ENCODE data around the gene TUSC2.
A peak's percentile ranks its signal among the peaks of the same experiment; 100 is the strongest.
"Not testable (repeated sequence)": the region's sequence is repeated elsewhere in the genome, so short reads cannot be mapped to it uniquely, and the experiment has no call there.

The TUSC2 gene

DNA sequence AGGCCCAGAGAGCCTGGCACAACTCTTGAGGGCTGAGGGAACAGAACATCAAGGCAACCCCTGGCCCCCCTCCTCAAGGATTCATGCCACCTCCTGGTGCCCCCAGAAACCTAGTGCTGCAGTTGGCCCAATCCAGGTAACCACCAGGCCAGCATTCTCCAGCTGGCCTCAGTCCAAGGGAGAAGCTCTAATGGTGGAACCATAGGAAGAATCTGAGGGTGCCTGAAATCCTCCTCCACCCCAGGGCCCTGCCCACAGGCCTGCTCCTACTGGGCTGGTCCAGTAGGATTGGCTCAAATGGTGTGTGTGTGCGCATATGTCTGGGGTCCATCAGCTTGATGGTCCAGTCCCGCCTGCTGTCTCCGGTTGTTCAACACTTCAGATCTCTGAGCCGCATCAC is 13.2 kb downstream of the TUSC2 start:
- H3K9me3 ChIP-seq (ENCODE audit: control insufficient read depth, insufficient read depth, low read depth, low read length): peaks cover 2% of the 10 kb centered on the region; the same call in 1 of the 2 replicates
- H3K27me3 ChIP-seq (ENCODE audit: control insufficient read depth, insufficient read depth, low read length): no peaks in the 10 kb centered on the region
- H3K4me3 ChIP-seq (ENCODE audit: low read depth, low read length): no peak overlapping the region
- H3K36me3 ChIP-seq (ENCODE audit: control insufficient read depth, insufficient read depth, low read length): peaks cover 42% of the 10 kb centered on the region
- H3K27ac ChIP-seq (ENCODE audit: low read depth, low read length): no peak overlapping the region
- peaks cover 13% of the 10 kb centered on the region; the same call in 1 of the 2 replicates for H3K4me1 ChIP-seq (ENCODE audit: control insufficient read depth, insufficient read depth, low read length)
- H3K9ac ChIP-seq (ENCODE audit: low read length): no peak overlapping the region

DNA sequence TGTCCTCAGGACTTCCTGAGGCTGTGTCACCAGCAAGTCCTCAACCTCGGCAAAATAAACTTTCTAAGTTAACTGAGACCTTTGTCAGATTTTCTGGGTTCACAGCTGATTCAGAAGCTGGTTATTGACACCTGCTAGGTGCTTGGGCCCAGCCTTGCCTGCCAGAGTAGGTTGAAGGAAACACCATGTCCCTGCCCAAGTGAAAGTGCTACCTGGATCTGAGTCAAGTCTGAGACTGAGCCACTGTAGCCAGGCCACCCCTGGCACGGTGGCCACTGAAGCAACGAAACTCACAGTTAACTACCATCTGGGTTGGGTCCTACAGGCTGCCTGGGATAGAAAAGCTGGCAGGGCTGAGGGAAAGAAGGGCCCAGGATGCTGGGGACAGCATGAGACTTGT is 13.7 kb downstream of the TUSC2 start:
- peaks cover 37% of the 10 kb centered on the region for H3K36me3 ChIP-seq (ENCODE audit: control insufficient read depth, insufficient read depth, low read length)
- no peak overlapping the region for H3K9ac ChIP-seq (ENCODE audit: low read length)
- H3K4me1 ChIP-seq (ENCODE audit: control insufficient read depth, insufficient read depth, low read length): peaks cover 9% of the 10 kb centered on the region; the same call in 1 of the 2 replicates
- no peaks in the 10 kb centered on the region for H3K27me3 ChIP-seq (ENCODE audit: control insufficient read depth, insufficient read depth, low read length)
- H3K27ac ChIP-seq (ENCODE audit: low read depth, low read length): no peak overlapping the region
- peaks cover 7% of the 10 kb centered on the region for H3K9me3 ChIP-seq (ENCODE audit: control insufficient read depth, insufficient read depth, low read depth, low read length)
- H3K4me3 ChIP-seq (ENCODE audit: low read depth, low read length): no peak overlapping the region

DNA sequence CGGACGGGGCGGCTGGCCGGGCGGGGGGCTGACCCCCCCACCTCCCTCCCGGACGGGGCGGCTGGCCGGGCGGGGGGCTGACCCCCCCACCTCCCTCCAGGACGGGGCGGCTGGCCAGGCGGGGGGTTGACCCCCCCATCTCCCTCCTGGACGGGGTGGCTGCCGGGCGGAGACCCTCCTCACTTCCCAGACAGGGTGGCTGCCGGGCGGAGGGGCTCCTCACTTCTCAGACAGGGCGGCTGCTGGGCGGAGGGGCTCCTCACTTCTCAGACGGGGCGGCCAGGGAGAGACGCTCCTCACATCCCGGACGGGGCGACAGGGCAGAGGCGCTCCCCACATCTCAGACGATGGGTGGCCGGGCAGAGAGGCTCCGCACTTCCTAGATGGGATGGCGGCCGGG is 16.0 kb downstream of the TUSC2 start:
- not testable (repeated sequence) for H3K27me3 ChIP-seq (ENCODE audit: control insufficient read depth, insufficient read depth, low read length); H3K4me3 ChIP-seq (ENCODE audit: low read depth, low read length); H3K9ac ChIP-seq (ENCODE audit: low read length); H3K4me1 ChIP-seq (ENCODE audit: control insufficient read depth, insufficient read depth, low read length); H3K27ac ChIP-seq (ENCODE audit: low read depth, low read length)
- H3K36me3 ChIP-seq (ENCODE audit: control insufficient read depth, insufficient read depth, low read length): peaks cover 16% of the 10 kb centered on the region
- peaks cover 19% of the 10 kb centered on the region for H3K9me3 ChIP-seq (ENCODE audit: control insufficient read depth, insufficient read depth, low read depth, low read length)

DNA sequence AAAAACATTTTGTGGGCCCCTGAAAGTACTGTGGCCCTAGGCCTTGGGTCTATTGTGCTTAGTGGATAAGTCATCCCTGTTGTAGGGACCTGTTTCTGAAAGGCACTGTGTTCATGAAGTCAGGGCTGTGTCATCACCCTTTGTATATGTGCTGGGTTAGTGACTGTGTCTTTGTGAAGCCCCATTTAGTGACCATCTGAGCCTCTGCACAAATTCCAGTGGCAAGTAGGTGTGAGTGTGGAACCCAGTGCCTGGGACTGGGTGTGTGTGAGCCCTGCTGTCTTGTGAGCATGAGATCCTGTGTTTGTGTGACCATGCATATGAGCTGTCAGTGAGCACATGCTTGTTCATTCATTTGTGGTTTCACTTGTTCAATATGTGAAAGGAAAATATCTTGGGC is 23.4 kb downstream of the TUSC2 start:
- H3K9ac ChIP-seq (ENCODE audit: low read length): no peak overlapping the region
- H3K36me3 ChIP-seq (ENCODE audit: control insufficient read depth, insufficient read depth, low read length): no peaks in the 10 kb centered on the region
- H3K27ac ChIP-seq (ENCODE audit: low read depth, low read length): no peak overlapping the region
- no peak overlapping the region for H3K4me3 ChIP-seq (ENCODE audit: low read depth, low read length)
- peaks cover 21% of the 10 kb centered on the region for H3K4me1 ChIP-seq (ENCODE audit: control insufficient read depth, insufficient read depth, low read length)
- H3K9me3 ChIP-seq (ENCODE audit: control insufficient read depth, insufficient read depth, low read depth, low read length): peaks cover 29% of the 10 kb centered on the region
- no peaks in the 10 kb centered on the region for H3K27me3 ChIP-seq (ENCODE audit: control insufficient read depth, insufficient read depth, low read length)

DNA sequence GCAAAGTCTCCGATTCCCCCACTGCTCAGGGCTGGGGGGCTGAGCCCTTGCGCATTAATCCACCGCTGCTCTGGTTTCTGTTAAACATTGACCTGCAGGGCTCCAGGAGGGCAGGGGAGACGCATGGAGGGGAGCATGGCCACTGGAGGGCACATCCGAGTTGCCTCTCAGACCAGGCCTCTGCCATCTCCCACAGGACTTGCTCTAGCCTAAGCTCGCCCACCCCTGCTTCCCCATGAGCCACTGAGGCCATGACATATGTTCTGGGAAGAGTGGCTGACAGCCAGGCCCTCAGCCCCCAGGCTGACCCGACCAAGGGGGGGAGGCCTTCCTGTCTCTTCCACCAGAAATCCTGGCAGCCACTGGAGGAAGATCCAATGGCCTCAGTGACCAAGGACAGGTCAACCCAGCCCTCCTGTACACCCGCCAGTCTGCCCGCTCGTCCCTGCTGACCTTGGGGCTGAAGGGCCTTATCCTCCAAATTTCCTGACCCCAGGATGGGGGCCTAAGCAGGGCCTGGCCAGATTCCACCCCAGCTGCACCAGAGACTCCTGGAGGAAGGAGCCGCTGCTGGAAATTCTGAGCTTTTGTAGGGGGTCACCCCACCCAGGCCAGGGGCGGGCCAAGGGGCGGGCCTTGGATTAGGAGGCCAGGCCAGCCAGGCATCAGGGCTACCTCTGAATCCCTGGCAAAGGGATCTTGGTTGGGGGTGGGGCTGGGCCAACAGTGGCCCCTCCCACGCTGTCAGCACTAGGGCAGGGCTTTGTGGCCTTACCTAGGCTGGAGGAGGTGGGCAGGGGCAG is 24.8 kb downstream of the TUSC2 start, which contains the start of gene HYAL1:
Gene HYAL1 (minus strand): TSS at position 562 of the 803 bp plus-strand sequence. CDS start 618 bp downstream, outside the sequence.
- Histone ChIP-seq H3K9ac (ENCODE audit: low read length) (peak within 1 kb of the TSS; percentile 37), H3K9me3 (ENCODE audit: control insufficient read depth, insufficient read depth, low read depth, low read length) (peaks cover 19% of the 10 kb centered on the region), H3K4me1 (ENCODE audit: control insufficient read depth, insufficient read depth, low read length) (peaks cover 26% of the 10 kb centered on the region), H3K27me3 (ENCODE audit: control insufficient read depth, insufficient read depth, low read length) (no peaks in the 10 kb centered on the region), H3K27ac (ENCODE audit: low read depth, low read length) (no peak within 1 kb of the TSS), H3K4me3 (ENCODE audit: low read depth, low read length) (peak within 1 kb of the TSS; percentile 30), H3K36me3 (ENCODE audit: control insufficient read depth, insufficient read depth, low read length) (no peaks in the 10 kb centered on the region)

DNA sequence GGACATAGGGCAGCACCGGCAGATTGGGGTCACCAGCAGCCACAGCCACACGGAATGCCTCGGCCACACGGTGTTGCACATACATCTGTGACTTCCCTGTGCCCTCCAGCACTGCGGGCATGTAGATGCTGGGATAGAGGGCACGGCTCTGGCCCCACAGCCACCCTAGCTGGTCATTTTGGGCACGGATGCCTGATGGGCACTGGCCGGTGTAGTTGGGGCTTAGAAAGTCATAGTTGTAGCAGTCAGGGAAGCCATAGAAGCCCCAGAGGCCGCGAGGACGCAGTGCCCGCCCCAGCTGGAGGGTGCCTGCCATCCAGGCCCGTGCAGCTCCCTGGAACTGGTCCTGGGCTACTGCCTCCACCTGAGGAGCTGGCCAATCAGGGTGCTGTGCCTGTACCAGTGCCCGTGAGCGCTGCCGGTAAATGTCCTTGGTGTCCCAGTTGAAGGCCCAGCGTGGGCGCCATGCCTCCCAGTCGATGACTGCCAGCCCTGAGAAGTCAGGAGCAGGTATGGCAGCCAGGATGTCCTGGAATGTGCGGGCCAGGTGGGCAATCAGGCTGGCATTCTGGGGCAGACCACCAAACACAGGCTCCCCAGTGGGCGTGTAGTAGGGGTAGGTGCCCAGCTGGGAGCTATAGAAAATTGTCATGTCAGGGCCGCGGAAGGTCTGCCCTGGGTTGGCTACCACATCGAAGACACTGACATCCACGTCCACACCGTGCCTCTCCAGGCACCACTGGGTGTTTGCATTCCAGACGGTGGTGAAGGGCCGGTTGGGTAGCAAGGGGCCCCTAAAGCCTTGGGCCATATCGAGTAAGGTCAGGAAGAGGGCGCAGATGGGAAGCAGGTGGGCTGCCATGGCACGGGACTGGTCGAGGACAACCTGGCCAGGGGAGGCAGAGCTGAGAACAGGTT is 25.7 kb downstream of the TUSC2 start:
- Histone ChIP-seq H3K4me3 (ENCODE audit: low read depth, low read length) (peak overlapping the region; percentile 2; the same call in 1 of the 2 replicates), H3K27me3 (ENCODE audit: control insufficient read depth, insufficient read depth, low read length) (no peaks in the 10 kb centered on the region), H3K9ac (ENCODE audit: low read length) (no peak overlapping the region), H3K9me3 (ENCODE audit: control insufficient read depth, insufficient read depth, low read depth, low read length) (peaks cover 15% of the 10 kb centered on the region), H3K27ac (ENCODE audit: low read depth, low read length) (no peak overlapping the region), H3K36me3 (ENCODE audit: control insufficient read depth, insufficient read depth, low read length) (peaks cover 1% of the 10 kb centered on the region; the same call in 1 of the 2 replicates), H3K4me1 (ENCODE audit: control insufficient read depth, insufficient read depth, low read length) (peaks cover 28% of the 10 kb centered on the region)

DNA sequence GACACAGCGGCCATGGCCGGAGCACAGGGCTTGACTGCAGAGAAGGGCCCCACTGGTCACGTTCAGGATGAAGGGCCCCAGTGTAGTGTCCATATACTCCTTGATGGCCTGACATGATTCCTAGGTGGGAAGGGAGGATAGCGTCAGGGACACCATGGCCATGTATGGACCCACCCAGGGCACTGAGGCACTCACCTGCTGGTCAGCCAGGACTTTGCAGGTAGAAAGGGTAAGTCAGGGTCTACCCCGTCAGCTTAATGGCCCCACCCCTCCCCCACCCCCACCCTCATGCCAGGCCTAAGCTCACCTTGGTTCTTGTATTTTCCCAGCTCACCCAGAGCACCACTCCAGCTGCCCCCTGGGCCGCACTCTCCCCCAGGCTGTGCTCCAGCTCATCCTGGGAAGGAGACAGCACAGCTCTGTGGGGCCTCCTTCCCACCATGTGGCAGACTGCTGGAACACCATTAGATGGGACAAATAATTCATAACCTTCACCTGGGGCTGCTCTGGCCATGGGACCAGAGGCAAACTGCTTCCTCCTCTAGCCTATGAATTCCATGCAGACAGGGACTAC is 27.3 kb downstream of the TUSC2 start:
- Histone ChIP-seq H3K27ac (ENCODE audit: low read depth, low read length) (no peak overlapping the region), H3K27me3 (ENCODE audit: control insufficient read depth, insufficient read depth, low read length) (no peaks in the 10 kb centered on the region), H3K9ac (ENCODE audit: low read length) (no peak overlapping the region), H3K4me1 (ENCODE audit: control insufficient read depth, insufficient read depth, low read length) (peaks cover 28% of the 10 kb centered on the region), H3K4me3 (ENCODE audit: low read depth, low read length) (no peak overlapping the region), H3K9me3 (ENCODE audit: control insufficient read depth, insufficient read depth, low read depth, low read length) (peaks cover 2% of the 10 kb centered on the region; the same call in 1 of the 2 replicates), H3K36me3 (ENCODE audit: control insufficient read depth, insufficient read depth, low read length) (peaks cover 6% of the 10 kb centered on the region; the same call in 1 of the 2 replicates)

DNA sequence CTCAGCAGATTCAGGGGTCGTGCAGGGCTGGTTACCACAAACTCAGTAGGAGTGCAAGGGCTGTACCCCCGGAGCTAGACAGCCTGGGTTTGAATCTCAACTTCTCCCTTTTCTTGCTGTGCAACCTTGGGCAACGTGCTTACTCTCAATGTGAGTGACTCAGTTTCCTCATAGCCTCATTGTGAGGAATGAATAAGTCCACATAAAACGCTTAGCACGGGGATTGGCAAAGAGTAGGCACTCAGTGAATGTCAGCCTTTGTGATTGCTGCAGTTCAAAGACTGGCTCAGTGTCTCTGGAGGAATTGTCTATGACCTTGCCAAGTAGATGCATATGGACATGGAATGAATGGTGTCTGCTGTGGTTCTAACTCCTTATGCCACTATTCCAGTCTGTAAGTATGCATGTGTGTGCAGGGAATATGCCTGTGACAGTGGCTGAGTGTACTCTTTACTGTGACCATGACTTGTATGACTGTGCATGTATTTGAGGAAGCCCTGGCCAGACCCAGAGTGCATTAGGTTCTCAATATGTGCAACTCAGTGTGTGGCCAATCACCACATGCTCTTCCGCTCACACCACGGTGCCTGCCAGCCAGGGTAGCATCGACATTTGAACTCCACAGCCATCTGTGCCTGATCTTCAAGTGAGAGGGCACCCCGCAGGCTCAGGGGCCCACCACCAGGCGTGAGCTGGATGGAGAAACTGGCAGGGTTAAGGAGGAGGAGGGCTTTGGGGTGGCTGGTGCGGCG is 27.9 kb downstream of the TUSC2 start:
- Histone ChIP-seq H3K9me3 (ENCODE audit: control insufficient read depth, insufficient read depth, low read depth, low read length) (no peaks in the 10 kb centered on the region), H3K4me1 (ENCODE audit: control insufficient read depth, insufficient read depth, low read length) (peaks cover 28% of the 10 kb centered on the region), H3K9ac (ENCODE audit: low read length) (peak overlapping the region; percentile 65), H3K27ac (ENCODE audit: low read depth, low read length) (peak overlapping the region; percentile 55; the same call in 1 of the 2 replicates), H3K4me3 (ENCODE audit: low read depth, low read length) (peak overlapping the region; percentile 56), H3K27me3 (ENCODE audit: control insufficient read depth, insufficient read depth, low read length) (no peaks in the 10 kb centered on the region), H3K36me3 (ENCODE audit: control insufficient read depth, insufficient read depth, low read length) (peaks cover 6% of the 10 kb centered on the region; the same call in 1 of the 2 replicates)

DNA sequence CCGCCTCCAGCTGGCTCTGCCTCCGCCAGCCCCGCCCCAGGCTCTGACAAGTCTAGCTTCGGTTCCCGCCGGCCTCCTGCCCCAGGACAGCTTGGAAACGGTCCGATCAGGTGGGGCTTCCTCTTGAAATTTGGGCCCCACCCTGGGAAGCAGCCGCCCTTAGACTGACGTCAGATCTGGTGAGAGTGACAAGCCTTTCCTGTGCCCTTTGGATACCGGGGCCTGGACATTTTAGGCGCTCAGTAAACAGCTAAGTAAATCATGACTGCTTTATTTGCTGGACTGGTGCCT is 28.4 kb downstream of the TUSC2 start:
- no peaks in the 10 kb centered on the region for H3K27me3 ChIP-seq (ENCODE audit: control insufficient read depth, insufficient read depth, low read length)
- H3K4me1 ChIP-seq (ENCODE audit: control insufficient read depth, insufficient read depth, low read length): peaks cover 28% of the 10 kb centered on the region

More for the DNA sequence above, 28.4 kb downstream of the TUSC2 start:
- Histone ChIP-seq H3K4me3 (ENCODE audit: low read depth, low read length) (peak overlapping the region; percentile 56), H3K27ac (ENCODE audit: low read depth, low read length) (peak overlapping the region; percentile 55; the same call in 1 of the 2 replicates), H3K9ac (ENCODE audit: low read length) (peak overlapping the region; percentile 65), H3K36me3 (ENCODE audit: control insufficient read depth, insufficient read depth, low read length) (peaks cover 6% of the 10 kb centered on the region; the same call in 1 of the 2 replicates), H3K9me3 (ENCODE audit: control insufficient read depth, insufficient read depth, low read depth, low read length) (no peaks in the 10 kb centered on the region)
